ENCODE measurements around the gene MYH16.

DNA sequence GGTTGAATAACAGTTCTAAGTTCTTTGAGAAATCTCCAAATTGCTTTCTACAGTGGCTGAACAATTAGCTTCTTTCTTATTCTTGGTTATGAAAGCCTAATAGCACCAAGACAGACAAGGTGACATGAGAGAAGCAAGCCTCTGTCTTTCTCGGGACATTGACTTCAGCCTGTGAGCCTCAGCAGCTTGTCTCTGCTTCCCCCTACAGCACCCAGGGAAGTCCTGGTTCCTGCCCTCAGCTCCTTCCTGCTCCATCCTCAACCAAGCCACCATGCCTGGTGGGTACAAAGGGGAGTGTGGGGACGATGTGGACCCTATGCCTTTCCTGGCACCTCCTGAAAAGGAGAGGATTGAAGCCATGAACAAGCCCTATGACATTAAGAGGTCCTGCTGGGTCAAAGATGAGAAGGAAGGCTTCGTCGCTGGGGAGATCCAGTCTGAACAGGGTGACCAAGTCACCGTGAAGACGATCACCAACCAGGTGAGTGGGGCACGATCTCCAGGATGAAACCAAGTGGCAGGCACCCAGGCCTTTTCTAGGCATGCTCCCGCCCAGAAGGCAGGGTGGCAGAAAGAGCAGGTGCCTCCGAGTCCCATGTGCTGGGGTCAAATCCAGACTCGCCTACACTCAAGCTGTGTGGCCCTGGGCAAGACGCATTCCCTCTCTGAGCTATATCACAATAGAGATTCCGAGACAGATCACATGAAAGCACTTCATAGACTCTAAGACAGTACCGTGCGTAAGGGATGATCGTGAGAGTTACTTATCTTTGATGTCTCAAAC, 33.9 kb upstream of the MYH16 start:
- TF ChIP-seq, protein P1, sequence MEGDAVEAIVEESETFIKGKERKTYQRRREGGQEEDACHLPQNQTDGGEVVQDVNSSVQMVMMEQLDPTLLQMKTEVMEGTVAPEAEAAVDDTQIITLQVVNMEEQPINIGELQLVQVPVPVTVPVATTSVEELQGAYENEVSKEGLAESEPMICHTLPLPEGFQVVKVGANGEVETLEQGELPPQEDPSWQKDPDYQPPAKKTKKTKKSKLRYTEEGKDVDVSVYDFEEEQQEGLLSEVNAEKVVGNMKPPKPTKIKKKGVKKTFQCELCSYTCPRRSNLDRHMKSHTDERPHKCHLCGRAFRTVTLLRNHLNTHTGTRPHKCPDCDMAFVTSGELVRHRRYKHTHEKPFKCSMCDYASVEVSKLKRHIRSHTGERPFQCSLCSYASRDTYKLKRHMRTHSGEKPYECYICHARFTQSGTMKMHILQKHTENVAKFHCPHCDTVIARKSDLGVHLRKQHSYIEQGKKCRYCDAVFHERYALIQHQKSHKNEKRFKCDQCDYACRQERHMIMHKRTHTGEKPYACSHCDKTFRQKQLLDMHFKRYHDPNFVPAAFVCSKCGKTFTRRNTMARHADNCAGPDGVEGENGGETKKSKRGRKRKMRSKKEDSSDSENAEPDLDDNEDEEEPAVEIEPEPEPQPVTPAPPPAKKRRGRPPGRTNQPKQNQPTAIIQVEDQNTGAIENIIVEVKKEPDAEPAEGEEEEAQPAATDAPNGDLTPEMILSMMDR (conservative IDR thresholded peaks at IDR 0.05; ENCODE audit: low read length), result no peak
- no peak for TF ChIP-seq EZH2phosphoT487 (IDR thresholded peaks at IDR 0.05; ENCODE audit: borderline replicate concordance, low read depth, low read length)
